HCT116 (cell line): ENCODE results near the gene APOD.

Experiments used
- CBX3 ChIP-seq: IDR thresholded peaks from 2 replicates; pipeline ENCODE4 v1.6.1; 2012; ENCODE audit warnings: low read depth
- EZH2 ChIP-seq: fragments of 200-600 bp; sonication (generic); IDR thresholded peaks from 2 replicates; pipeline ENCODE4 v1.6.1; 2017; ENCODE audit warnings: antibody characterized with exemption, mixed run types
- EZH2phosphoT487 ChIP-seq: fragments of 200-600 bp; IDR thresholded peaks from 2 replicates; pipeline ENCODE4 v1.6.1; 2018; ENCODE audit warnings: antibody characterized with exemption, borderline replicate concordance
- POLR2A ChIP-seq: IDR thresholded peaks from 2 replicates; pipeline ENCODE4 v1.7.0; 2011; ENCODE audit warnings: borderline replicate concordance; ENCODE audit not compliant: insufficient read depth, insufficient read length; ENCODE audit errors: extremely low read depth
- POLR2AphosphoS5 ChIP-seq: IDR thresholded peaks from 2 replicates; pipeline ENCODE4 v1.6.1; 2011; ENCODE audit warnings: mild to moderate bottlenecking, low read depth, low read length, moderate library complexity
- RAD21 ChIP-seq: IDR thresholded peaks from 2 replicates; pipeline ENCODE4 v1.6.1; 2012; ENCODE audit warnings: low read depth, mild to moderate bottlenecking
- TCF7L2 ChIP-seq: IDR thresholded peaks from 2 replicates; pipeline ENCODE4 v1.7.0; 2011; ENCODE audit warnings: borderline replicate concordance, inconsistent platforms; ENCODE audit not compliant: insufficient read depth, insufficient read length; ENCODE audit errors: extremely low read depth
- ZNF274 ChIP-seq: fragments of 200-500 bp; sonication (Bioruptor generic); IDR thresholded peaks from 2 replicates; pipeline ENCODE4 v1.6.1; 2014; ENCODE audit warnings: mild to moderate bottlenecking, low read depth, low read length, inconsistent platforms
- TF ChIP-seq, protein P1 (sequence below): IDR thresholded peaks from 2 replicates; pipeline ENCODE4 v1.6.1; 2012; ENCODE audit warnings: low read depth
- TF ChIP-seq, protein P2 (sequence below), 3 experiments: fragments of 200-600 bp in 1 of 3; sonication (generic) in 1 of 3; IDR thresholded peaks in 2 of 3; conservative IDR thresholded peaks in 1 of 3; 2 replicates each; pipeline ENCODE4 v1.5.1; 2012 to 2017; ENCODE audit warnings: low read depth in 2 of 3, low read length in 2 of 3, antibody characterized with exemption in 1 of 3, borderline replicate concordance in 1 of 3, control low read depth in 1 of 3, mild to moderate bottlenecking in 1 of 3, mixed read lengths in 1 of 3, mixed run types in 1 of 3, moderate library complexity in 1 of 3; ENCODE audit not compliant: insufficient read depth in 1 of 3

DNA sequence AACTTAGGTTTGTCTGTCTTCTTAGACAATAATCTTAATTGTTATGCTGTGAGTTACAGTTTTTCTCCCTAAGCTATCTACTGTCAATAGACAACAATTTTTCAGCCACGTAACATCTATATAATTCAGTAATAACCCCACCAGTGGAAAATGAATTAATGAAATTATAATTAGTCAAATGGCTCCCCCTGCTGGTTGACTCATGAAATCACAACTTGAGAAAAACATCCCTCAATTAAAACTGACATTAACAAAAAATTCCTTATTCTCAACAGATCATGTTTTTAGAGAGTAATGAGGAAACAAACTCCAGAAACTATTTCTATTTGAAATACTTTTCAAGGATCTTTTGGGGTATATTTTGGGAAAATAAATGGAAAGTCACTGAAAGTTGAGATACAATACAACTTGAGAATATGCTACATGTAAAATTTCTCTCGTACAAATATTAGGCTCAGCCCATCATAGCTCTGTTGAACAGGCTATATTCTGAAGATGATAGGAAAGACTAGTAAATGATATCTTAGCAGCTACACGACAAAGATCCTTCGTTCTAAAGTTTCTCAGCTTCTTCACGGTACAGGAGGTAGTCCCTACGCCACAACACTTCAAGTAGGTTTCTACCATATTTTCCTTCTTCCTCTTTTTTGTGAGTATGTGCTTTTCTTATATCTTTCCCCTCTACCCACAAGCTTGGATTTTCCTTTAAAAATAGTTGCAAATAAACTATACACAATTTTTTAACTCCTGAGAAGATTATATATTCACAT, 61.3 kb downstream of the APOD start:
- TF ChIP-seq, protein P1, sequence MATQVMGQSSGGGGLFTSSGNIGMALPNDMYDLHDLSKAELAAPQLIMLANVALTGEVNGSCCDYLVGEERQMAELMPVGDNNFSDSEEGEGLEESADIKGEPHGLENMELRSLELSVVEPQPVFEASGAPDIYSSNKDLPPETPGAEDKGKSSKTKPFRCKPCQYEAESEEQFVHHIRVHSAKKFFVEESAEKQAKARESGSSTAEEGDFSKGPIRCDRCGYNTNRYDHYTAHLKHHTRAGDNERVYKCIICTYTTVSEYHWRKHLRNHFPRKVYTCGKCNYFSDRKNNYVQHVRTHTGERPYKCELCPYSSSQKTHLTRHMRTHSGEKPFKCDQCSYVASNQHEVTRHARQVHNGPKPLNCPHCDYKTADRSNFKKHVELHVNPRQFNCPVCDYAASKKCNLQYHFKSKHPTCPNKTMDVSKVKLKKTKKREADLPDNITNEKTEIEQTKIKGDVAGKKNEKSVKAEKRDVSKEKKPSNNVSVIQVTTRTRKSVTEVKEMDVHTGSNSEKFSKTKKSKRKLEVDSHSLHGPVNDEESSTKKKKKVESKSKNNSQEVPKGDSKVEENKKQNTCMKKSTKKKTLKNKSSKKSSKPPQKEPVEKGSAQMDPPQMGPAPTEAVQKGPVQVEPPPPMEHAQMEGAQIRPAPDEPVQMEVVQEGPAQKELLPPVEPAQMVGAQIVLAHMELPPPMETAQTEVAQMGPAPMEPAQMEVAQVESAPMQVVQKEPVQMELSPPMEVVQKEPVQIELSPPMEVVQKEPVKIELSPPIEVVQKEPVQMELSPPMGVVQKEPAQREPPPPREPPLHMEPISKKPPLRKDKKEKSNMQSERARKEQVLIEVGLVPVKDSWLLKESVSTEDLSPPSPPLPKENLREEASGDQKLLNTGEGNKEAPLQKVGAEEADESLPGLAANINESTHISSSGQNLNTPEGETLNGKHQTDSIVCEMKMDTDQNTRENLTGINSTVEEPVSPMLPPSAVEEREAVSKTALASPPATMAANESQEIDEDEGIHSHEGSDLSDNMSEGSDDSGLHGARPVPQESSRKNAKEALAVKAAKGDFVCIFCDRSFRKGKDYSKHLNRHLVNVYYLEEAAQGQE, result no peak
- TF ChIP-seq RAD21 (peak; percentile 93), CBX3 (no peak), EZH2 (no peak), ZNF274 (no peak), POLR2A (no peak), TCF7L2 (no peak), EZH2phosphoT487 (no peak), POLR2AphosphoS5 (no peak)
- TF ChIP-seq, protein P2, sequence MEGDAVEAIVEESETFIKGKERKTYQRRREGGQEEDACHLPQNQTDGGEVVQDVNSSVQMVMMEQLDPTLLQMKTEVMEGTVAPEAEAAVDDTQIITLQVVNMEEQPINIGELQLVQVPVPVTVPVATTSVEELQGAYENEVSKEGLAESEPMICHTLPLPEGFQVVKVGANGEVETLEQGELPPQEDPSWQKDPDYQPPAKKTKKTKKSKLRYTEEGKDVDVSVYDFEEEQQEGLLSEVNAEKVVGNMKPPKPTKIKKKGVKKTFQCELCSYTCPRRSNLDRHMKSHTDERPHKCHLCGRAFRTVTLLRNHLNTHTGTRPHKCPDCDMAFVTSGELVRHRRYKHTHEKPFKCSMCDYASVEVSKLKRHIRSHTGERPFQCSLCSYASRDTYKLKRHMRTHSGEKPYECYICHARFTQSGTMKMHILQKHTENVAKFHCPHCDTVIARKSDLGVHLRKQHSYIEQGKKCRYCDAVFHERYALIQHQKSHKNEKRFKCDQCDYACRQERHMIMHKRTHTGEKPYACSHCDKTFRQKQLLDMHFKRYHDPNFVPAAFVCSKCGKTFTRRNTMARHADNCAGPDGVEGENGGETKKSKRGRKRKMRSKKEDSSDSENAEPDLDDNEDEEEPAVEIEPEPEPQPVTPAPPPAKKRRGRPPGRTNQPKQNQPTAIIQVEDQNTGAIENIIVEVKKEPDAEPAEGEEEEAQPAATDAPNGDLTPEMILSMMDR (IDR thresholded peaks at IDR 0.05 in 2 of 3, conservative IDR thresholded peaks at IDR 0.05 in 1 of 3; ENCODE audit: borderline replicate concordance in 1 of 3, insufficient read depth in 1 of 3, low read depth in 2 of 3, low read length in 2 of 3), result peak; percentile 35 to 96 (median 82); a peak in 5 of 6 replicates
